ENCODE measurements around the gene ETS1. TPM values are rescaled to one million over a fixed set of nuclear protein-coding genes. Genes with fewer than 3 reads are reported as not detected.

The ETS1 gene
- total RNA-seq, 4 donors from 2014 or later = 23.6 to 56.7 (median 29.2) TPM

- in situ Hi-C loops (cut with MboI; ENCODE audit: low pct_ligation_motif_present in 1 of 4, low pct_unique_long_range_greater_than_20kb in 1 of 4, low sequenced_read_pairs in 3 of 4) (loop anchor here in 1 of 4 donors (25.0 kb wide), 1 partner anchor 157 kb away; no protein-coding TSS in a partner anchor), intact Hi-C loops (cut with DNase I; ENCODE audit: low total_unique reads) (no loop called here)
- WGBS, 2 donors (ENCODE audit: low coverage in 1 of 2) = 60 to 80% methylated on average over 1 to 4 of the region's 4 CpGs
- Histone ChIP-seq H3K4me1 (peaks cover 25 to 93% (median 46%) of the 10 kb centered on the region in 4 donors), H3K9me3 (no peaks in the 10 kb centered on the region), H3K27ac (peak overlapping the region; percentile 21 to 75 (median 72)), H3K4me3 (no peak overlapping the region), H3K36me3 (peaks cover 0 to 7% (median 0%) of the 10 kb centered on the region in 4 donors), H3K27me3 (no peaks in the 10 kb centered on the region)
- TF ChIP-seq EP300 (IDR thresholded peaks at IDR 0.05; ENCODE audit: low read depth) (no peak), POLR2AphosphoS5 (IDR thresholded peaks at IDR 0.05) (no peak), POLR2A (IDR thresholded peaks at IDR 0.05) (no peak), CTCF (IDR thresholded peaks at IDR 0.05) (no peak)
- peak; percentile 53 for DNase-seq
Observed at GRCh38 chr11:128469220-128469619, 118.1 kb downstream of the ETS1 start.

- intact Hi-C loops (cut with DNase I; ENCODE audit: low total_unique reads) (no loop called here), in situ Hi-C loops (cut with MboI; ENCODE audit: low pct_ligation_motif_present in 1 of 4, low pct_unique_long_range_greater_than_20kb in 1 of 4, low sequenced_read_pairs in 3 of 4) (loop anchor here in 1 of 4 donors (25.0 kb wide), 1 partner anchor 156 kb away; no protein-coding TSS in a partner anchor)
- H3K27ac ChIP-seq = peak overlapping the region; percentile 55 to 75 (median 72)
- H3K9me3 ChIP-seq = no peaks in the 10 kb centered on the region
- H3K4me1 ChIP-seq = peaks cover 25 to 93% (median 44%) of the 10 kb centered on the region in 4 donors
- H3K27me3 ChIP-seq = no peaks in the 10 kb centered on the region
- TF ChIP-seq EP300 (IDR thresholded peaks at IDR 0.05; ENCODE audit: low read depth) = no peak
- no peak for TF ChIP-seq POLR2AphosphoS5 (IDR thresholded peaks at IDR 0.05)
- TF ChIP-seq CTCF (IDR thresholded peaks at IDR 0.05) = no peak
- TF ChIP-seq POLR2A (IDR thresholded peaks at IDR 0.05) = no peak
- DNase-seq = no peak
- peaks cover 0 to 7% (median 0%) of the 10 kb centered on the region in 4 donors for H3K36me3 ChIP-seq
- WGBS, 2 donors (ENCODE audit: low coverage in 1 of 2) = 75% methylated on average over 1 of the region's 1 CpG; no CpG with 5 or more reads in 1 of the 2 donors
- no peak overlapping the region for H3K4me3 ChIP-seq
Observed at GRCh38 chr11:128468111-128468510, 119.2 kb downstream of the ETS1 start.

- DNase-seq = no peak
- H3K27ac ChIP-seq = peak overlapping the region; percentile 56 to 75 (median 72)
- H3K4me1 ChIP-seq = peaks cover 25 to 91% (median 42%) of the 10 kb centered on the region in 4 donors
- no peaks in the 10 kb centered on the region for H3K9me3 ChIP-seq
- whole genome bisulfite sequencing, 2 donors (ENCODE audit: low coverage in 1 of 2) = 59% methylated on average over 9 of the region's 9 CpGs; no CpG with 5 or more reads in 1 of the 2 donors
- TF ChIP-seq EP300 (IDR thresholded peaks at IDR 0.05; ENCODE audit: low read depth) (peak; percentile 13), CTCF (IDR thresholded peaks at IDR 0.05) (no peak), POLR2A (IDR thresholded peaks at IDR 0.05) (no peak), POLR2AphosphoS5 (IDR thresholded peaks at IDR 0.05) (peak; percentile 15 to 46 (median 24))
- H3K27me3 ChIP-seq = no peaks in the 10 kb centered on the region
- intact Hi-C loops (cut with DNase I; ENCODE audit: low total_unique reads) (no loop called here), in situ Hi-C loops (cut with MboI; ENCODE audit: low pct_ligation_motif_present in 1 of 4, low pct_unique_long_range_greater_than_20kb in 1 of 4, low sequenced_read_pairs in 3 of 4) (loop anchor here in 1 of 4 donors (25.0 kb wide), 1 partner anchor 155 kb away; no protein-coding TSS in a partner anchor)
- H3K36me3 ChIP-seq = peaks cover 0 to 12% (median 0%) of the 10 kb centered on the region in 4 donors
- H3K4me3 ChIP-seq = no peak overlapping the region
Observed at GRCh38 chr11:128467610-128468041, 119.7 kb downstream of the ETS1 start.

GRCh38 chr11:128467041-128467440, 120.3 kb downstream of the ETS1 start:
- H3K27me3 ChIP-seq = no peaks in the 10 kb centered on the region
- in situ Hi-C loops (cut with MboI; ENCODE audit: low pct_ligation_motif_present in 1 of 4, low pct_unique_long_range_greater_than_20kb in 1 of 4, low sequenced_read_pairs in 3 of 4) (loop anchor here in 1 of 4 donors (25.0 kb wide), 1 partner anchor 155 kb away; no protein-coding TSS in a partner anchor), intact Hi-C loops (cut with DNase I; ENCODE audit: low total_unique reads) (no loop called here)
- TF ChIP-seq POLR2AphosphoS5 (IDR thresholded peaks at IDR 0.05) (no peak), CTCF (IDR thresholded peaks at IDR 0.05) (no peak), EP300 (IDR thresholded peaks at IDR 0.05; ENCODE audit: low read depth) (no peak), POLR2A (IDR thresholded peaks at IDR 0.05) (no peak)
- peak overlapping the region; percentile 56 to 75 (median 72) for H3K27ac ChIP-seq
- no peak for DNase-seq
- H3K4me1 ChIP-seq = peaks cover 19 to 85% (median 38%) of the 10 kb centered on the region in 4 donors
- 80 to 82% methylated on average over 1 to 6 of the region's 6 CpGs for WGBS, 2 donors (ENCODE audit: low coverage in 1 of 2)
- H3K4me3 ChIP-seq = no peak overlapping the region
- peaks cover 0 to 18% (median 2%) of the 10 kb centered on the region in 4 donors for H3K36me3 ChIP-seq
- no peaks in the 10 kb centered on the region for H3K9me3 ChIP-seq

All from transverse colon (tissue), 4 donors.